ENCODE results near the gene GSTM4.

DNA sequence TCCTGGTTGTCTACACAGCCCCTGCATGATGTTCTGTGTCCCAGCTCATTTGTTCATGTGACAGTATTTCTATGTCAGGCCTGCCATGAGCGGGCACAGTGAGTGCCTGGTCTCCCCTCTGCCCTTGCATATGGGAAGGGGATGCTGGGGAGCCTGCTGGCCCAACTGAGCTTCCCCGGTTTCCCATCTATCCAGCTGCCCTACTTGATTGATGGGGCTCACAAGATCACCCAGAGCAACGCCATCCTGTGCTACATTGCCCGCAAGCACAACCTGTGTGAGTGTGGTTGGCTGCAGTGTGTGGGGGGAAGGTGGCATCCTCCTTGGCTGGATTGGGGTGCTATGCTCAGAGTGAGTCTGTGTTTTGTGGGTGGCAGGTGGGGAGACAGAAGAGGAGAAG lies 1.5 kb downstream of the GSTM4 start:
- TF ChIP-seq, protein P1, sequence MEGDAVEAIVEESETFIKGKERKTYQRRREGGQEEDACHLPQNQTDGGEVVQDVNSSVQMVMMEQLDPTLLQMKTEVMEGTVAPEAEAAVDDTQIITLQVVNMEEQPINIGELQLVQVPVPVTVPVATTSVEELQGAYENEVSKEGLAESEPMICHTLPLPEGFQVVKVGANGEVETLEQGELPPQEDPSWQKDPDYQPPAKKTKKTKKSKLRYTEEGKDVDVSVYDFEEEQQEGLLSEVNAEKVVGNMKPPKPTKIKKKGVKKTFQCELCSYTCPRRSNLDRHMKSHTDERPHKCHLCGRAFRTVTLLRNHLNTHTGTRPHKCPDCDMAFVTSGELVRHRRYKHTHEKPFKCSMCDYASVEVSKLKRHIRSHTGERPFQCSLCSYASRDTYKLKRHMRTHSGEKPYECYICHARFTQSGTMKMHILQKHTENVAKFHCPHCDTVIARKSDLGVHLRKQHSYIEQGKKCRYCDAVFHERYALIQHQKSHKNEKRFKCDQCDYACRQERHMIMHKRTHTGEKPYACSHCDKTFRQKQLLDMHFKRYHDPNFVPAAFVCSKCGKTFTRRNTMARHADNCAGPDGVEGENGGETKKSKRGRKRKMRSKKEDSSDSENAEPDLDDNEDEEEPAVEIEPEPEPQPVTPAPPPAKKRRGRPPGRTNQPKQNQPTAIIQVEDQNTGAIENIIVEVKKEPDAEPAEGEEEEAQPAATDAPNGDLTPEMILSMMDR (IDR thresholded peaks at IDR 0.05; ENCODE audit: low read depth, low read length, missing input control) = no peak
- TF ChIP-seq MAX (IDR thresholded peaks at IDR 0.05) (no peak), GABPA (IDR thresholded peaks at IDR 0.05 in 1 of 2, conservative IDR thresholded peaks at IDR 0.05 in 1 of 2) (no peak), TAF1 (conservative IDR thresholded peaks at IDR 0.05) (no peak), RAD21 (IDR thresholded peaks at IDR 0.05) (no peak)
- TF ChIP-seq, protein P2, sequence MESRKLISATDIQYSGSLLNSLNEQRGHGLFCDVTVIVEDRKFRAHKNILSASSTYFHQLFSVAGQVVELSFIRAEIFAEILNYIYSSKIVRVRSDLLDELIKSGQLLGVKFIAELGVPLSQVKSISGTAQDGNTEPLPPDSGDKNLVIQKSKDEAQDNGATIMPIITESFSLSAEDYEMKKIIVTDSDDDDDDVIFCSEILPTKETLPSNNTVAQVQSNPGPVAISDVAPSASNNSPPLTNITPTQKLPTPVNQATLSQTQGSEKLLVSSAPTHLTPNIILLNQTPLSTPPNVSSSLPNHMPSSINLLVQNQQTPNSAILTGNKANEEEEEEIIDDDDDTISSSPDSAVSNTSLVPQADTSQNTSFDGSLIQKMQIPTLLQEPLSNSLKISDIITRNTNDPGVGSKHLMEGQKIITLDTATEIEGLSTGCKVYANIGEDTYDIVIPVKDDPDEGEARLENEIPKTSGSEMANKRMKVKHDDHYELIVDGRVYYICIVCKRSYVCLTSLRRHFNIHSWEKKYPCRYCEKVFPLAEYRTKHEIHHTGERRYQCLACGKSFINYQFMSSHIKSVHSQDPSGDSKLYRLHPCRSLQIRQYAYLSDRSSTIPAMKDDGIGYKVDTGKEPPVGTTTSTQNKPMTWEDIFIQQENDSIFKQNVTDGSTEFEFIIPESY (IDR thresholded peaks at IDR 0.05) = no peak
